Body of pancreas (tissue), 4 donors: ENCODE measurements around the gene BCO1. TPM values are rescaled to one million over a fixed set of nuclear protein-coding genes. Genes with fewer than 3 reads are reported as not detected.

Experiments
- ATAC-seq: fragments of 150-250 bp; one replicate; pipeline ENCODE4 v1.9.1; 2016
- DNase-seq, 4 donors: peaks; one replicate each; pipeline ENCODE4 v3.0.0-alpha.2; 2019
- H3K27ac ChIP-seq, 4 donors: fragments of 200-600 bp; sonication (generic); 1 replicate in 3 of 4; 2 replicates in 1 of 4; pipeline versions ENCODE4 v1.5.1 to v1.6.1; 2016 to 2019; ENCODE audit warnings: mild to moderate bottlenecking in 1 of 4, mixed read lengths in 1 of 4, moderate library complexity in 1 of 4
- H3K27me3 ChIP-seq, 2 donors: fragments of 200-600 bp; sonication (generic); one replicate each; pipeline ENCODE4 v1.6.0; 2016; ENCODE audit warnings: mild to moderate bottlenecking in 1 of 2
- H3K36me3 ChIP-seq, 2 donors: fragments of 200-600 bp; sonication (generic); replicated peaks in 1 of 2; 2 replicates each; pipeline ENCODE4 v1.5.1; 2016; ENCODE audit warnings: low read depth in 2 of 2; ENCODE audit not compliant: insufficient read depth in 1 of 2
- H3K4me1 ChIP-seq: fragments of 200-600 bp; sonication (generic); one replicate; pipeline ENCODE4 v1.6.0; 2016
- H3K4me3 ChIP-seq, 2 donors: fragments of 200-600 bp; sonication (generic); 1 replicate in 1 of 2; 2 replicates in 1 of 2; pipeline ENCODE4 v1.5.1; 2016 to 2019
- H3K9me3 ChIP-seq, 3 donors: fragments of 200-600 bp; sonication (generic); 1 replicate in 2 of 3; 2 replicates in 1 of 3; pipeline ENCODE4 v1.5.1; 2016
- CTCF ChIP-seq, 7 experiments: fragments of 450-650 bp in 4 of 7; fragments of 200-600 bp in 3 of 7; sonication (generic) in 3 of 7; IDR thresholded peaks; one replicate each; pipeline ENCODE4 v1.5.1; 2016 to 2019; ENCODE audit warnings: antibody characterized with exemption in 7 of 7
- POLR2A ChIP-seq, 3 donors: fragments of 450-650 bp; IDR thresholded peaks; one replicate each; pipeline ENCODE4 v1.6.1; 2016; ENCODE audit warnings: antibody characterized with exemption in 3 of 3, mild to moderate bottlenecking in 2 of 3
- WGBS, 2 donors: methylation state at CpG; one replicate each; pipeline ENCODE4 v1.1.5; 2017; 5-methylcytosine and 5-hydroxymethylcytosine counted together
- intact Hi-C: fragments of 100-400 bp; cut with DNase I; formaldehyde crosslinking; loops from one replicate; pipeline ENCODE4 v1.15.1; 2023
- total RNA-seq, 2 donors: library from RNA; depleted of rRNA; stranded (reverse); fragments of >200 nt; gene quantifications; one replicate each; pipeline ENCODE4 v1.1.0, GENCODE V29; 2016

Gene BCO1
- total RNA-seq, 2 donors from 2014 or later = not detected

GRCh38 chr16:81293909-81294802 is 55.7 kb downstream of the BCO1 start:
- H3K36me3 ChIP-seq = no peaks in the 10 kb centered on the region
- ATAC-seq = no peak
- no peaks in the 10 kb centered on the region for H3K9me3 ChIP-seq
- no peaks in the 10 kb centered on the region for H3K27me3 ChIP-seq
- H3K27ac ChIP-seq = no peak overlapping the region
- no peak for TF ChIP-seq CTCF (IDR thresholded peaks at IDR 0.05)
- WGBS, 2 donors = 62 to 67% methylated on average over 11 of the region's 11 CpGs
- DNase-seq = no peak
- H3K4me1 ChIP-seq = no peaks in the 10 kb centered on the region
- H3K4me3 ChIP-seq = no peak overlapping the region
- intact Hi-C loops = no loop called here

- no peak overlapping the region for H3K4me3 ChIP-seq
- 83 to 86% methylated on average over 7 of the region's 7 CpGs for WGBS, 2 donors
- intact Hi-C loops = no loop called here
- ATAC-seq (no peak), DNase-seq (no peak)
- no peaks in the 10 kb centered on the region for H3K9me3 ChIP-seq
- H3K4me1 ChIP-seq = no peaks in the 10 kb centered on the region
- no peak for TF ChIP-seq POLR2A (IDR thresholded peaks at IDR 0.05)
- no peak for TF ChIP-seq CTCF (IDR thresholded peaks at IDR 0.05)
- no peak overlapping the region for H3K27ac ChIP-seq
- no peaks in the 10 kb centered on the region for H3K36me3 ChIP-seq
- H3K27me3 ChIP-seq = no peaks in the 10 kb centered on the region
Observed at GRCh38 chr16:81296631-81297030, 58.1 kb downstream of the BCO1 start.

- Histone ChIP-seq H3K36me3 (no peaks in the 10 kb centered on the region), H3K27ac (no peak overlapping the region), H3K9me3 (no peaks in the 10 kb centered on the region), H3K27me3 (no peaks in the 10 kb centered on the region), H3K4me1 (no peaks in the 10 kb centered on the region), H3K4me3 (no peak overlapping the region)
- TF ChIP-seq POLR2A (IDR thresholded peaks at IDR 0.05) (no peak), CTCF (IDR thresholded peaks at IDR 0.05) (no peak)
- WGBS, 2 donors = 76 to 81% methylated on average over 3 of the region's 3 CpGs
- intact Hi-C loops = no loop called here
- ATAC-seq (no peak), DNase-seq (no peak)
Observed at GRCh38 chr16:81307770-81308169, 69.3 kb downstream of the BCO1 start.

- DNase-seq = no peak
- 64 to 73% methylated on average over 5 of the region's 5 CpGs for WGBS, 2 donors
- Histone ChIP-seq H3K4me3 (no peak overlapping the region), H3K36me3 (no peaks in the 10 kb centered on the region), H3K27me3 (no peaks in the 10 kb centered on the region), H3K9me3 (no peaks in the 10 kb centered on the region), H3K4me1 (peaks cover 10% of the 10 kb centered on the region), H3K27ac (no peak overlapping the region)
- intact Hi-C loops = no loop called here
- TF ChIP-seq POLR2A (IDR thresholded peaks at IDR 0.05) = no peak
- no peak for TF ChIP-seq CTCF (IDR thresholded peaks at IDR 0.05)
- ATAC-seq = no peak
Observed at GRCh38 chr16:81310045-81310644, 71.7 kb downstream of the BCO1 start.
